LHCN-M2 (cell line): ENCODE data around the gene JADE2. TPM values are rescaled to one million over a fixed set of nuclear protein-coding genes. Genes with fewer than 3 reads are reported as not detected.
"Not testable (repeated sequence)": the region's sequence is repeated elsewhere in the genome, so short reads cannot be mapped to it uniquely, and the experiment has no call there.

ENCODE experiments used
- DNase-seq: peaks from one replicate; pipeline ENCODE4 v3.0.0-alpha.2; 2012; ENCODE audit warnings: low read depth
- total RNA-seq: library from RNA; depleted of rRNA; stranded (reverse); fragments of >200 nt; gene quantifications from 2 replicates; pipeline ENCODE4 v1.2.3, GENCODE V29; 2014

Gene JADE2
- total RNA-seq, 1 experiment from 2014 or later = 34.4 TPM

- no peak for DNase-seq
These were observed 26.4 kb downstream of the JADE2 start for GRCh38 chr5:134551901-134552300.

GRCh38 chr5:134552301-134552700 lies 26.8 kb downstream of the JADE2 start:
- peak; percentile 67 for DNase-seq

- not testable (repeated sequence) for DNase-seq
These were observed 27.2 kb downstream of the JADE2 start for GRCh38 chr5:134552716-134553115.

GRCh38 chr5:134553821-134554267 lies 28.4 kb downstream of the JADE2 start:
- peak; percentile 53 for DNase-seq

DNA sequence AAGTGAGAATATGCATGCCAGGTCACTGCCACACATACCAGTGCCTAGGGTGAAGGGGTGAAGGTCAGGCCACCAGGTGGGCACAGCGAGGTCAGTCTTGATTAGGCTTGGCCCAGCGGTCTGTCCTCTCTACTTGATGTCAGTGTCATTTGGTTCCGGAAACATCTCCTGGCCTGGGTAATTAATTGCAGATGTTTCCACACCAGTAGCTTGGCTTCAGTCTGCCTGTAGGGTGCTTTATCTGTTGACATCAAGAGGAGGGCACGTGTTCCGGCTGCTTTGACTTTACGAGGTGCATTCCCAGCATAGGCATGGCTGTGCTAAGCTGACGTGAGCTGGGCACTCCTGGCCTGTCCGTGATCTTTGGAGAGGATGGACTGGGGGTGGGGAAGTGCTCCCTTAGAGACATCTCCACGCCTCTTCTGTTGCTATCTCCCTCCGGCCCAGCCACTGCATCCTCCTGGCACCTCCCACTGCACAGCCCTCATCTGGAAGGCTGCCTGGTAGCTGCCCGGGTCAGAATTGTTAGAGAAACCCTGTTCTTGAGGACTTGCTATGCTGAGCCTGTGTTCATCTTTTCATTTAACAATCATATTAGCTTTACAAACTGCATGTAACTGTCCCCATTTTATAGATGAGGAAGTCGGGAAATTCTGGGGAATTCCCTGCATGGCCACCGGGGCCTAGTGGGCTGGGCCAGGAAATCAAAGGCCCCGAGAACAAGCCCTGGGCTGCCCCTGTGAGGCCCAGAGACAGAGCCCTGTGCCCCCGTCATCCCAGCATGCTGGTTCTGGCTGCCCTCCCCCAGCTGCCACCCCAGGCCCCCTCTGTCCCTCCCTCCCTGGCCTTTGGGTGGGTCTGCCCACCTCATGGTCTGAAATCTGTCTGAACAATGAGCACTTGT lies 29.1 kb downstream of the JADE2 start:
- no peak for DNase-seq

DNA sequence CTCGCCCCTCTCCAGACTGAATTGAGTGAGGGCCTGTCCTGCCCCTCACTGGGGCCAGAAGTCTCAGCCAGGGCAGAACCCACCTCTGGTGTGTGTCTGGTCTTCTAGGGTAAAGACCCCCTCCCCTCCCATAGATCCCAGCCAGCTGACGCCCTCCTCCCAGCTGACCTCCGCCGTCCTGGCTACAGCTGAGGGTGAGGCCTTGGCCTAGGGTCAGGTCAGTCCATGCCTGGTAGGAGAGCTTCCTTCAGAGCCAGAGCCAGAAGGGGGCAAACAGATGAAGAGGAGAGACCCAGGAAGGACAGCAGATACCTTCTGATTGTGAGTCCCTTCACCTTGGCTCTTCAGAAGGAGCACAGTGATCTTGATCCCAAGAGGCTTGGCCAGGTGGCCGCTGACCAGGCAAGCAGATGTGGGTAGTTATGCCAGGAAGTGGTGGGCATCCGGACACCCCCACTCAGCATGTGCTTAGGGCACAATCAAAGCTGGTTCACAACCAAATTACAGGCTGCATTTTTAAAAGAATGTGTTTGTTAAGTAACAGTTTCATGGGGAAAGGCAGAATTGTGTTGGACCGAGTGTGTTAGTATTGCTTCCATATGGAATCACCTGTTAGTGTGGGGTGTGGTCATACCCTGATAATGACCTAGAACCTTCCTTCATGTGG lies 29.9 kb downstream of the JADE2 start:
- no peak for DNase-seq

- DNase-seq = peak; percentile 89
These were observed 30.4 kb downstream of the JADE2 start for GRCh38 chr5:134555890-134556311.

DNA sequence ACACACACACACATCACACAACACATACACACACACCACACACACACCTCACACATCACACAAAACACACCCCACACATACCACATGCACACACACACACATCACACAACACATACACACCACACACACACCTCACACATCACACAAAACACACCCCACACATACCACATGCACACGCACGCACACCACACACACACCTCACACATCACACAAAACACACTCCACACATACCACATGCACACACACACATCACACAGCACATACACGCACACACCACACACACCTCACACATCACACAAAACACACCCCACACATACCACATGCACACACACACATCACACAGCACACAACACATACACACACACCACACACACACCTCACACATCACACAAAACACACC lies 31.1 kb downstream of the JADE2 start:
- not testable (repeated sequence) for DNase-seq

DNA sequence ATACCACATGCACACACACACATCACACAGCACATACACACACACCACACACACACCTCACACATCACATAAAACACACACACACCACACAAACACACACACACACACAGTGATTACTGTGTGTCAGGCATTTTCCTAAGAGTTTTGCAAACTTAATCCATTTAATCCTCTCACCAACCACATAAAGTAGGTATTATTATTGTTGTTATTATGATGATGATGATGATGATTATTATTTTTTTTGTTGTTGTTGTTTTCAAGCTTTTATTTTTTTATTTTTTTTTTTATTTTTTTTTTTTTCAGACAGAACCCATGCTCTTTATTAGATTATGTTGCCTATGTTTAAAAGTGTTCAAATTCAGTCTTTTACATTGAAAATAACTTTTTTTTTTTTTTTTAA lies 31.5 kb downstream of the JADE2 start:
- DNase-seq = no peak

GRCh38 chr5:134559672-134560071 lies 34.2 kb downstream of the JADE2 start:
- no peak for DNase-seq

GRCh38 chr5:134560698-134561097 lies 35.2 kb downstream of the JADE2 start:
- no peak for DNase-seq

DNA sequence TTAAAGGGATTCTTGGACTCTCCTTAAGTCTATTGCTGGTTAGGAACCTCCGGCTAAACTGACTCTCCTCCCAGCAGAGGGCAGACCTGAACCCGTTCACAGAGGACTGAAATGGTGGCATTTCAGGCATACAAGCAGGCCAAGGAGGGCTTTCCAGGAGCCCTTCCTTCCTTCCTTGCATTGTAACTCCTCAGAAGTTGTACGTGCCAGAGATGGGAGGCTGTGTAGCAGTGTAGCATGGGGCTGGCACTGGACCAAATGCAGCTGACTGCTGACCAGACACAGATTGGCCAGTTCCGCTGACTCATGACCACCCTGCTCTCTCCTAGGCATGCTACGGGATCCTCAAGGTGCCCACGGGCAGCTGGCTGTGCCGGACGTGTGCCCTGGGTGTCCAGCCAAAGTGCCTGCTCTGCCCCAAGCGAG lies 36.4 kb downstream of the JADE2 start:
- peak; percentile 86 for DNase-seq

DNA sequence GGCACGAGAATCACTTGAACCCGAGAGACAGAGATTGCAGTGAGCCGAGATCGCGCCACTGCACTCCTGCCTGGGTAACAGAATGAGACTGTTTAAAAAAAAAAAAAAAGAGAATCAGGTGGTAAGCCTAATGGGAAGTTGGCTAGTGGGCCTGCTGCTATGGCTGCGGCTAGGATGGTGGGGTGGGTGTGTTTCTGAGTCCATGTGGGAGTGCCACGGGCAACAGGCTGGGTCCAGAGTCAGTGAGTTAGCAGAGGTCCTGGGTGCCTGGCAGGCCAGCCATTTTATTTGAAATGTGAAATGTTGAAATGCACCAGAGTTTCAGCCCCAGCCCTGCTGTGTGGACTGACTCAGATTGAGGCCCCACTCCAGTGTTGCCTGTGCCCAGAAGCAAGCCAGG lies 37.8 kb downstream of the JADE2 start:
- DNase-seq = no peak

DNA sequence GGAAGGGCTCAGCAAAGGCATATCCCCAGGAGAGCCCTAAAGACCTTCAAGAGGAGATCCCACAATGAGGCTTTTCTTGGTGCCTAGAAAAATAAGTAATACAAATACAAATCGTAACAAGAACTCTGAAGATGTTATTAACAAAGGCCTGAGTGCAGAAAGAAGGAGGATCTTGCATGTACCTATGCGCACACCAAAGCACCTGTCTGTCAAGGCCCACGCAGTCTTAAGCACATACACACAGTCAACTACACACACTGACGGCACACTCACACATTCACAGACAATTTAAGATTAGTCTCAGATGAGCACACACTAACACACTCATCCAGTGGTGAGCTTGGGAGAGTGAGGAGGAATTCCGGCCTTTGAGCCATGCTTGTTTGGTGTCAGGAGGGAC lies 38.5 kb downstream of the JADE2 start:
- DNase-seq = no peak

- DNase-seq = no peak
These were observed 38.9 kb downstream of the JADE2 start for GRCh38 chr5:134564396-134564795.

GRCh38 chr5:134565791-134566740 lies 40.6 kb downstream of the JADE2 start:
- DNase-seq = no peak

- DNase-seq = no peak
These were observed 41.3 kb downstream of the JADE2 start for GRCh38 chr5:134566741-134567221.

DNA sequence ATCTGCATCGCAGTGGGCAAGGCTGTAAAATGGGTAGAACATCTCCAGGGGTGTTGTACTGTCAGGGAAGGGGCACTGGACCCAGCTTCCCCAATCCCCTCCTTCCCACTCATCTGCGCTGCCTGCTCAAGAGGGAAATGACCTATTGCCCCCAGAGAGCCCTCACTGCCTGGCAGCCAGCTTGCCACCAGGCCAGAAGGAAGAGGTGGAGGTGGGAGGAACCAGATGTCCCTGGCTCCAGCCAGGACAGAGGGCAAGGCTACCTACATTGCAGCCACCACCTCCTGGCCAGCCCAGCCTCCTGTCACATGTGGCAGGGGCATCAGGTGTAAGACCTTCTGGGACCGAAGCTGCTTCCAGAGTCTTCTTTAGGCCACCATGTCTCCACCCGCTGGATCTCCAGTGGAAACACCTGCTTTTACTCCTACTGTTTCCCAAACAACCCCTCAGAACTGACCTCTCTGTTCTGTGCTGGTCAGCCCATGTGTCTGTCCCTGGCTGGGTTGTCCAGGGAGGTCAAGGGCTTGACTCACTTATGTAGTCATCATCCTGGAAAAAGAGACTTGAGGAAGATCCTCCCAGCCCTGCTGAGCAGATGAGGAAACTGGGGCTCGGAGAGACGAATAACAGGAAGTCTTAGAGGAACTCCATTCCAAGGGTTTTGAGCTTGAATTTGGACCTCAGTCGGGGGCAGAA lies 42.3 kb downstream of the JADE2 start:
- DNase-seq = peak; percentile 84

DNA sequence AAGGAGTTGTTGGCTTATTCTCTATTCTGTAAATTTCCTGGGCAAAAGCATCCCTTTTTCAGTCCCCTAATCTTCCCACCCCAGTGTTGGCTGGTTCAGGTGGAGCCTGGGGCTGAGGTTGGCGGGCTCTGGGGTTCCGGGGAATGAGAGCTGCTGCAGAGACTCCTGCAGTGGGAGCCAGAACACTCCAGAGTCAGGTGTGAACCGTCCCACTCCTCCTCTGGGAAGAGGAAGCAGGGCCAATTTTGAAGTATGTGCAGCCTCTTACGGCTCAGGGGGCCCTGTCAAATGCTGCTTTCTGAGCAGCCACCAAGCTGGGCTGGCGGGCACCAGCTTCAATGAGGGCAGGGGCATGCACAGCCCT lies 42.8 kb downstream of the JADE2 start:
- no peak for DNase-seq

- DNase-seq = peak; percentile 80
These were observed 43.6 kb downstream of the JADE2 start for GRCh38 chr5:134568761-134569695.
